Activated CD4-positive, alpha-beta T cell treated with anti-CD3 and anti-CD28 coated beads, Interleukin-2, amount 10 ng/mL, durations not matched to agents 7 days and 5 days (primary cell): ENCODE results near the gene PLK1. TPM values are rescaled to one million over a fixed set of nuclear protein-coding genes. Genes with fewer than 3 reads are reported as not detected.

Experiments used
- CTCF ChIA-PET: fragments of 350-600 bp; sonication (Branson Sonifier 250); formaldehyde crosslinking; loops from one replicate; lab custom pipeline; 2021; ENCODE audit warnings: antibody characterized with exemption; lab: Charles Lee
- POLR2A ChIA-PET: fragments of 350-600 bp; sonication (Branson Sonifier 250); formaldehyde crosslinking; loops from one replicate; lab custom pipeline; 2021; ENCODE audit warnings: antibody characterized with exemption; lab: Charles Lee
- DNase-seq: peaks from one replicate; pipeline ENCODE4 v3.0.0-alpha.2; 2020
- H3K27ac Mint-ChIP-seq: one replicate; pipeline ENCODE4 v1.8.0; 2021; ENCODE audit warnings: mild to moderate bottlenecking, moderate library complexity, mixed read lengths
- H3K27me3 Mint-ChIP-seq: one replicate; pipeline ENCODE4 v1.8.0; 2021; ENCODE audit warnings: mixed read lengths
- H3K36me3 Mint-ChIP-seq: one replicate; pipeline ENCODE4 v1.8.0; 2021; ENCODE audit warnings: low read depth, mixed read lengths
- H3K4me1 Mint-ChIP-seq: one replicate; pipeline ENCODE4 v1.8.0; 2021; ENCODE audit warnings: mixed read lengths
- H3K4me3 Mint-ChIP-seq: one replicate; pipeline ENCODE4 v1.8.0; 2021; ENCODE audit warnings: mild to moderate bottlenecking, moderate library complexity, mixed read lengths
- H3K9me3 Mint-ChIP-seq: one replicate; pipeline ENCODE4 v1.8.0; 2021; ENCODE audit warnings: mixed read lengths
- total RNA-seq, 2 experiments: library from RNA; stranded (reverse); gene quantifications; one replicate each; pipeline ENCODE4 v1.2.3, GENCODE V29; 2021

Gene PLK1
- total RNA-seq, 2 experiments from 2014 or later = 121 to 134 TPM

- POLR2A ChIA-PET = no interaction called here
- Mint-ChIP-seq H3K27me3 (no peaks in the 10 kb centered on the region), H3K36me3 (peaks cover 83% of the 10 kb centered on the region), H3K4me3 (no peak overlapping the region), H3K9me3 (no peaks in the 10 kb centered on the region), H3K27ac (no peak overlapping the region), H3K4me1 (peaks cover 26% of the 10 kb centered on the region)
- CTCF ChIA-PET = interaction anchor here (1.4 to 2.7 kb wide), 2 partner anchors 11 kb away, joined by 3 to 11 read pairs; partner anchors contain the start of gene PLK1
- no peak for DNase-seq
Measured at GRCh38 chr16:23666571-23667354, 11.9 kb upstream of the PLK1 start.

GRCh38 chr16:23667355-23667659, 11.4 kb upstream of the PLK1 start:
- POLR2A ChIA-PET = no interaction called here
- CTCF ChIA-PET = interaction anchor here (0.7 to 2.7 kb wide), 3 partner anchors 9 to 12 kb away, joined by 3 to 11 read pairs (median 3); partner anchors contain the start of gene PLK1
- DNase-seq = no peak
- peaks cover 26% of the 10 kb centered on the region for H3K4me1 Mint-ChIP-seq
- H3K36me3 Mint-ChIP-seq = peaks cover 77% of the 10 kb centered on the region
- no peak overlapping the region for H3K4me3 Mint-ChIP-seq
- no peaks in the 10 kb centered on the region for H3K27me3 Mint-ChIP-seq
- no peaks in the 10 kb centered on the region for H3K9me3 Mint-ChIP-seq
- H3K27ac Mint-ChIP-seq = no peak overlapping the region

- Mint-ChIP-seq H3K9me3 (no peaks in the 10 kb centered on the region), H3K36me3 (peaks cover 68% of the 10 kb centered on the region), H3K27me3 (no peaks in the 10 kb centered on the region), H3K4me1 (peaks cover 26% of the 10 kb centered on the region), H3K4me3 (no peak overlapping the region), H3K27ac (no peak overlapping the region)
- POLR2A ChIA-PET = interaction anchor here (0.6 kb wide), 1 partner anchor 25 kb away, joined by 3 read pairs; no protein-coding TSS in a partner anchor
- CTCF ChIA-PET = interaction anchor here (0.6 to 2.7 kb wide), 4 partner anchors 9 to 68 kb away, joined by 3 to 11 read pairs (median 4); partner anchors contain the start of gene PLK1
- DNase-seq = no peak
Measured at GRCh38 chr16:23668225-23668624, 10.5 kb upstream of the PLK1 start.

- Mint-ChIP-seq H3K4me1 (peaks cover 26% of the 10 kb centered on the region), H3K4me3 (no peak overlapping the region), H3K36me3 (peaks cover 65% of the 10 kb centered on the region), H3K27me3 (no peaks in the 10 kb centered on the region), H3K9me3 (no peaks in the 10 kb centered on the region), H3K27ac (no peak overlapping the region)
- CTCF ChIA-PET = interaction anchor here (1.1 to 2.7 kb wide), 2 partner anchors 9 to 30 kb away, joined by 3 to 11 read pairs; partner anchors contain the start of gene PLK1
- DNase-seq = no peak
- POLR2A ChIA-PET = no interaction called here
Measured at GRCh38 chr16:23668873-23669272, 9.8 kb upstream of the PLK1 start.

- Mint-ChIP-seq H3K9me3 (no peaks in the 10 kb centered on the region), H3K27ac (no peak overlapping the region), H3K4me1 (peaks cover 26% of the 10 kb centered on the region), H3K36me3 (peaks cover 59% of the 10 kb centered on the region), H3K27me3 (no peaks in the 10 kb centered on the region), H3K4me3 (no peak overlapping the region)
- POLR2A ChIA-PET = no interaction called here
- peak; percentile 51 for DNase-seq
- CTCF ChIA-PET = interaction anchor here (0.8 to 1.1 kb wide), 2 partner anchors 60 to 227 kb away, joined by 3 read pairs; no protein-coding TSS in a partner anchor
Measured at GRCh38 chr16:23670137-23670776, 8.4 kb upstream of the PLK1 start.

GRCh38 chr16:23673971-23674614, 4.6 kb upstream of the PLK1 start:
- Mint-ChIP-seq H3K4me1 (peaks cover 29% of the 10 kb centered on the region), H3K27ac (no peak overlapping the region), H3K27me3 (no peaks in the 10 kb centered on the region), H3K9me3 (no peaks in the 10 kb centered on the region), H3K36me3 (peaks cover 25% of the 10 kb centered on the region), H3K4me3 (no peak overlapping the region)
- POLR2A ChIA-PET = no interaction called here
- no peak for DNase-seq
- CTCF ChIA-PET = no interaction called here

- ChIA-PET CTCF (interaction anchor here (0.6 to 2.3 kb wide), 7 partner anchors 9 to 1966 kb away, joined by 3 to 11 read pairs (median 3); no protein-coding TSS in a partner anchor), POLR2A (no interaction called here)
- H3K36me3 Mint-ChIP-seq = peaks cover 36% of the 10 kb centered on the region
- no peaks in the 10 kb centered on the region for H3K9me3 Mint-ChIP-seq
- no peak for DNase-seq
- peak overlapping the region; percentile 97 for H3K4me3 Mint-ChIP-seq
- peaks cover 38% of the 10 kb centered on the region for H3K4me1 Mint-ChIP-seq
- no peak overlapping the region for H3K27ac Mint-ChIP-seq
- H3K27me3 Mint-ChIP-seq = no peaks in the 10 kb centered on the region
Measured at GRCh38 chr16:23676924-23677480, 1.7 kb upstream of the PLK1 start.

- peak overlapping the region; percentile 91 for H3K27ac Mint-ChIP-seq
- peaks cover 52% of the 10 kb centered on the region for H3K4me1 Mint-ChIP-seq
- H3K27me3 Mint-ChIP-seq = no peaks in the 10 kb centered on the region
- H3K36me3 Mint-ChIP-seq = peaks cover 50% of the 10 kb centered on the region
- DNase-seq = peak; percentile 24
- ChIA-PET CTCF (interaction anchor here (0.6 to 1.3 kb wide), 5 partner anchors 11 to 461 kb away, joined by 3 to 7 read pairs (median 3); partner anchors contain the start of genes DCTN5 and PALB2), POLR2A (interaction anchor here (0.6 kb wide), 1 partner anchor 18 kb away, joined by 3 read pairs; no protein-coding TSS in a partner anchor)
- peak overlapping the region; percentile 97 for H3K4me3 Mint-ChIP-seq
- H3K9me3 Mint-ChIP-seq = no peaks in the 10 kb centered on the region
Measured at GRCh38 chr16:23679274-23679985, 741 bp downstream of the PLK1 start.

- ChIA-PET CTCF (interaction anchor here (1.0 to 1.3 kb wide), 2 partner anchors 15 to 16 kb away, joined by 4 to 7 read pairs; no protein-coding TSS in a partner anchor), POLR2A (interaction anchor here (0.6 kb wide), 1 partner anchor 18 kb away, joined by 3 read pairs; no protein-coding TSS in a partner anchor)
- Mint-ChIP-seq H3K4me3 (peak overlapping the region; percentile 97), H3K36me3 (peaks cover 51% of the 10 kb centered on the region), H3K27ac (peak overlapping the region; percentile 74), H3K27me3 (no peaks in the 10 kb centered on the region), H3K4me1 (peaks cover 52% of the 10 kb centered on the region), H3K9me3 (no peaks in the 10 kb centered on the region)
- DNase-seq = no peak
Measured at GRCh38 chr16:23679986-23680336, 1.3 kb downstream of the PLK1 start.

- no peaks in the 10 kb centered on the region for H3K27me3 Mint-ChIP-seq
- ChIA-PET POLR2A (no interaction called here), CTCF (interaction anchor here (0.6 kb wide), 1 partner anchor 220 kb away, joined by 4 read pairs; no protein-coding TSS in a partner anchor)
- H3K9me3 Mint-ChIP-seq = no peaks in the 10 kb centered on the region
- H3K4me3 Mint-ChIP-seq = no peak overlapping the region
- DNase-seq = no peak
- peaks cover 51% of the 10 kb centered on the region for H3K4me1 Mint-ChIP-seq
- peak overlapping the region; percentile 31 for H3K27ac Mint-ChIP-seq
- H3K36me3 Mint-ChIP-seq = peaks cover 61% of the 10 kb centered on the region
Measured at GRCh38 chr16:23682181-23682580, 3.5 kb downstream of the PLK1 start.

GRCh38 chr16:23683487-23683886, 4.8 kb downstream of the PLK1 start:
- no peak overlapping the region for H3K4me3 Mint-ChIP-seq
- no peak for DNase-seq
- H3K4me1 Mint-ChIP-seq = peaks cover 42% of the 10 kb centered on the region
- ChIA-PET POLR2A (no interaction called here), CTCF (interaction anchor here (1.1 to 1.5 kb wide), 2 partner anchors 10 to 15 kb away, joined by 3 read pairs; no protein-coding TSS in a partner anchor)
- H3K36me3 Mint-ChIP-seq = peaks cover 74% of the 10 kb centered on the region
- peak overlapping the region; percentile 16 for H3K27ac Mint-ChIP-seq
- H3K27me3 Mint-ChIP-seq = no peaks in the 10 kb centered on the region
- no peaks in the 10 kb centered on the region for H3K9me3 Mint-ChIP-seq
